ENCODE measurements around the gene HOMER2.

DNA sequence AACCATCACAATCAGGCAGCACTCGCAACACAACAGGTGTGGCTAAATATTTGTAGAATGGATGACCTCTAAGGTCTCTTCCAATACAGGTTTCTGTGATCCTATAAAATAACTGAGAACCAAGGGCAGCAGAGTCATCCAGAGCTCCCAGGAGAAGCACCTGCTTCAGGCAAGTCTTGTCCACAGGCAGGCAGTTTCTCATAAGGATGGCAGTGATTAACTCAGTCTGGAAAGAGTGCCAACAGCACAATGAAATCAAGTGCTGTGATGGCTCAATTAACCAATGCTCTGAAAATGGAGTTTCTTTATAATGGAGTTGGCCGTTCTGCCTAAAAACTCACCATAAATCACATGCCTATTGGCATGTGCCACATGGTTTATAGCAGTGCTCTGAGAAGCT, 70.8 kb downstream of the HOMER2 start:
- TF ChIP-seq, protein P1, sequence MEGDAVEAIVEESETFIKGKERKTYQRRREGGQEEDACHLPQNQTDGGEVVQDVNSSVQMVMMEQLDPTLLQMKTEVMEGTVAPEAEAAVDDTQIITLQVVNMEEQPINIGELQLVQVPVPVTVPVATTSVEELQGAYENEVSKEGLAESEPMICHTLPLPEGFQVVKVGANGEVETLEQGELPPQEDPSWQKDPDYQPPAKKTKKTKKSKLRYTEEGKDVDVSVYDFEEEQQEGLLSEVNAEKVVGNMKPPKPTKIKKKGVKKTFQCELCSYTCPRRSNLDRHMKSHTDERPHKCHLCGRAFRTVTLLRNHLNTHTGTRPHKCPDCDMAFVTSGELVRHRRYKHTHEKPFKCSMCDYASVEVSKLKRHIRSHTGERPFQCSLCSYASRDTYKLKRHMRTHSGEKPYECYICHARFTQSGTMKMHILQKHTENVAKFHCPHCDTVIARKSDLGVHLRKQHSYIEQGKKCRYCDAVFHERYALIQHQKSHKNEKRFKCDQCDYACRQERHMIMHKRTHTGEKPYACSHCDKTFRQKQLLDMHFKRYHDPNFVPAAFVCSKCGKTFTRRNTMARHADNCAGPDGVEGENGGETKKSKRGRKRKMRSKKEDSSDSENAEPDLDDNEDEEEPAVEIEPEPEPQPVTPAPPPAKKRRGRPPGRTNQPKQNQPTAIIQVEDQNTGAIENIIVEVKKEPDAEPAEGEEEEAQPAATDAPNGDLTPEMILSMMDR (conservative IDR thresholded peaks at IDR 0.05 in 1 of 2, IDR thresholded peaks at IDR 0.05 in 1 of 2; ENCODE audit: low read depth in 1 of 2, low read length in 2 of 2) = no peak
- TF ChIP-seq EZH2 (IDR thresholded peaks at IDR 0.05; ENCODE audit: low read length, missing control alignments) = no peak

Measured in fibroblast of lung (primary cell).